ENCODE data around the gene SMIM14. TPM values are rescaled to one million over a fixed set of nuclear protein-coding genes. Genes with fewer than 3 reads are reported as not detected.

The SMIM14 gene
- total and polyA plus RNA-seq, 9 of the 15 experiments (the other 6 are each of a cell fraction or from before 2014, with no cell fraction given): 0.98 to 3.7 (median 2.2) TPM

DNA sequence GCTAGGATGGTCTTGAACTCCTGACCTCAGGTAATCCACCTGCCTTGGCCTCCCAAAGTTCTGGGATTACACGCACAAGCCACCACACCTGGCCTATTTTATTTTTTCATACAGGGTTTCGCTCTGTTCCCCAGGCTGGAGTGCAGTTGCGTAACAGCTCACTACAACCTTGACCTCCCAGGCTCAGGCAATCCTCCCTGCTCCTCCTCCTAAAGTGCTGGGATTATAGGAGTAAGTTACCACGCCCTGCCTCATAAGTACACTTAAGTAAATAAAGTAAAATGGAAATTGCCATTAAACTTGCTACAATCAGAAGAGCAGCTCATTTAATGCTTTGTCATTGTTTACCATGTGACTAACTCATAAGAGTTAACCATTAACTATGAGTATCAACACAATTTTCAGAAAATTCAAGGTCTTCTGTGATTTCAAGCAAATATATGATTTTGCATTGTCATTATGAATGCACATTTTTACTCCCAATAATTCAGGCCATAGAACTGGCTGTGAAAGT lies 123.7 kb downstream of the SMIM14 start (continued):
- TF ChIP-seq, protein P1, sequence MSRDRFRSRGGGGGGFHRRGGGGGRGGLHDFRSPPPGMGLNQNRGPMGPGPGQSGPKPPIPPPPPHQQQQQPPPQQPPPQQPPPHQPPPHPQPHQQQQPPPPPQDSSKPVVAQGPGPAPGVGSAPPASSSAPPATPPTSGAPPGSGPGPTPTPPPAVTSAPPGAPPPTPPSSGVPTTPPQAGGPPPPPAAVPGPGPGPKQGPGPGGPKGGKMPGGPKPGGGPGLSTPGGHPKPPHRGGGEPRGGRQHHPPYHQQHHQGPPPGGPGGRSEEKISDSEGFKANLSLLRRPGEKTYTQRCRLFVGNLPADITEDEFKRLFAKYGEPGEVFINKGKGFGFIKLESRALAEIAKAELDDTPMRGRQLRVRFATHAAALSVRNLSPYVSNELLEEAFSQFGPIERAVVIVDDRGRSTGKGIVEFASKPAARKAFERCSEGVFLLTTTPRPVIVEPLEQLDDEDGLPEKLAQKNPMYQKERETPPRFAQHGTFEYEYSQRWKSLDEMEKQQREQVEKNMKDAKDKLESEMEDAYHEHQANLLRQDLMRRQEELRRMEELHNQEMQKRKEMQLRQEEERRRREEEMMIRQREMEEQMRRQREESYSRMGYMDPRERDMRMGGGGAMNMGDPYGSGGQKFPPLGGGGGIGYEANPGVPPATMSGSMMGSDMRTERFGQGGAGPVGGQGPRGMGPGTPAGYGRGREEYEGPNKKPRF (IDR thresholded peaks at IDR 0.05; ENCODE audit: low read depth, low read length): no peak
- peak; percentile 60; the same call in 1 of the 2 replicates for TF ChIP-seq SOX6 (IDR thresholded peaks at IDR 0.05)
- no peak for TF ChIP-seq RHOXF2B (CRISPR knock-in tag; conservative IDR thresholded peaks at IDR 0.05)
- peak; percentile 76 for TF ChIP-seq MAFF (IDR thresholded peaks at IDR 0.05; ENCODE audit: low read length)
- TF ChIP-seq, protein P2, sequence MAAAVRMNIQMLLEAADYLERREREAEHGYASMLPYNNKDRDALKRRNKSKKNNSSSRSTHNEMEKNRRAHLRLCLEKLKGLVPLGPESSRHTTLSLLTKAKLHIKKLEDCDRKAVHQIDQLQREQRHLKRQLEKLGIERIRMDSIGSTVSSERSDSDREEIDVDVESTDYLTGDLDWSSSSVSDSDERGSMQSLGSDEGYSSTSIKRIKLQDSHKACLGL (CRISPR knock-in tag; IDR thresholded peaks at IDR 0.05; ENCODE audit: borderline replicate concordance, poor library complexity, severe bottlenecking): no peak
- 0 out of 4 replicates have a peak, but pooled peaks of 1 of the 2 experiments have one; percentile 20 for TF ChIP-seq HDAC1 (IDR thresholded peaks at IDR 0.05)
- TF ChIP-seq, protein P3, sequence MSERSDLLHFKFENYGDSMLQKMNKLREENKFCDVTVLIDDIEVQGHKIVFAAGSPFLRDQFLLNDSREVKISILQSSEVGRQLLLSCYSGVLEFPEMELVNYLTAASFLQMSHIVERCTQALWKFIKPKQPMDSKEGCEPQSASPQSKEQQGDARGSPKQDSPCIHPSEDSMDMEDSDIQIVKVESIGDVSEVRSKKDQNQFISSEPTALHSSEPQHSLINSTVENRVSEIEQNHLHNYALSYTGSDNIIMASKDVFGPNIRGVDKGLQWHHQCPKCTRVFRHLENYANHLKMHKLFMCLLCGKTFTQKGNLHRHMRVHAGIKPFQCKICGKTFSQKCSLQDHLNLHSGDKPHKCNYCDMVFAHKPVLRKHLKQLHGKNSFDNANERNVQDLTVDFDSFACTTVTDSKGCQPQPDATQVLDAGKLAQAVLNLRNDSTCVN (CRISPR knock-in tag; IDR thresholded peaks at IDR 0.05): no peak
- TF ChIP-seq, protein P4, sequence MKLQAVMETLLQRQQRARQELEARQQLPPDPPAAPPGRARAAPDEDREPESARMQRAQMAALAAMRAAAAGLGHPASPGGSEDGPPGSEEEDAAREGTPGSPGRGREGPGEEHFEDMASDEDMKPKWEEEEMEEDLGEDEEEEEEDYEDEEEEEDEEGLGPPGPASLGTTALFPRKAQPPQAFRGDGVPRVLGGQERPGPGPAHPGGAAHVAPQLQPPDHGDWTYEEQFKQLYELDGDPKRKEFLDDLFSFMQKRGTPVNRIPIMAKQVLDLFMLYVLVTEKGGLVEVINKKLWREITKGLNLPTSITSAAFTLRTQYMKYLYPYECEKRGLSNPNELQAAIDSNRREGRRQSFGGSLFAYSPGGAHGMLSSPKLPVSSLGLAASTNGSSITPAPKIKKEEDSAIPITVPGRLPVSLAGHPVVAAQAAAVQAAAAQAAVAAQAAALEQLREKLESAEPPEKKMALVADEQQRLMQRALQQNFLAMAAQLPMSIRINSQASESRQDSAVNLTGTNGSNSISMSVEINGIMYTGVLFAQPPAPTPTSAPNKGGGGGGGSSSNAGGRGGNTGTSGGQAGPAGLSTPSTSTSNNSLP (IDR thresholded peaks at IDR 0.05; ENCODE audit: borderline replicate concordance, low read depth, low read length): no peak
- peak; percentile 73; the same call in 1 of the 2 replicates for TF ChIP-seq DPF2 (IDR thresholded peaks at IDR 0.05)
- TF ChIP-seq ZNF184 (CRISPR knock-in tag; IDR thresholded peaks at IDR 0.05): no peak
- no peak for TF ChIP-seq PRPF4 (IDR thresholded peaks at IDR 0.05; ENCODE audit: insufficient read depth, low read depth, low read length, poor library complexity, severe bottlenecking)
- no peak for TF ChIP-seq KLF10 (CRISPR knock-in tag; IDR thresholded peaks at IDR 0.05)
- TF ChIP-seq MTA1 (IDR thresholded peaks at IDR 0.05; ENCODE audit: borderline replicate concordance): no peak
- TF ChIP-seq, protein P5, sequence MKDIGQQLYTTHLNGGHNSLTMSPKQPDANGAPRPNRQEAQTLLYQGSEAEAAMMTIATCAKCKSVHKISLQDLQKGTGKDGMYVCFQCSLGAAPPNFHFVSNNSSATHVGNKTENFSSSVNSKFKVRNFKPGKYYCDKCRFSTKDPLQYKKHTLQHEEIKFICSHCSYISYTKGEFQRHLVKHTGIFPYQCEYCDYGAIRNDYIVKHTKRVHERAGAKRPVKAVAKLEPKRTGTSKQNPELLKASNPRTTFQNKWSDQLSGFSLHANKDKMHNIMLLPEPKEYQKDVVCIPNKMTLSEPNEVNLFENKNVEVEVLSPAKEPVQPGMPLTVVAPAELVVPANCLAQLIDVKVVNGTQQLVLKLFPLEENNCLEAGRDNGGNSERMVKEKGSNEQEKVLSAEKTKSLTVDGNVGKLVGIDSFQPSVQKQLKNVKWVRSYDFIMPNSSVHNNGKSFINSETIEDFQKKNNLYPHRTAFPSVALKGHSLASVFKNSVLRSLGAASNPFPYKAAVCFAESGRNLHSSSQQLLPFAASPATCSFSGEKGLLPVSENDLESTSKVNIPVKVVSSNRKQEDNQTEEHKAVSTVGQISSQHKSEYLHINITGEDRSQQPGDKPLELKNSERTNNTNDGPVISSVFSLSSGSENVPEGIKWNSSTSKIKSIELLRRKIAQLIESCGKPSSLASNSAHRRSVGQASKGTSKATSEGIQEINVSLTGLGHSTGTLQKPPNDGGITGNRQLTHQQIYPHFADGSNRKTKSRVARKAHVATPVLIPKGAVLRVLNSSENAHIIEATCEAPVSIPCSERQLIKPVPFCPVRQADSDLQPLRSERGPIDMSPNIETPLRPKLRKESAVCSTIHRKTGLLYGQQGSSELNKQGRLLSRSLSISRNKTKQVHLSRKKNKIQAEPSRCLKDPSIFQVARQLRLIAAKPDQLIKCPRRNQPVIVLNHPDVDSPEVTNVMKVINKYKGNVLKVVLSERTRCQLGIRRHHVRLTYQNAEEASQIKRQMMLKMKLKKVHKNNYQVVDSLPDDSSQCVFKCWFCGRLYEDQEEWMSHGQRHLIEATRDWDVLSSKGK (CRISPR knock-in tag; IDR thresholded peaks at IDR 0.05): no peak
- TF ChIP-seq SMAD2 (IDR thresholded peaks at IDR 0.05; ENCODE audit: low read depth, low read length): no peak
- no peak for TF ChIP-seq EP400 (IDR thresholded peaks at IDR 0.05)
- no peak for TF ChIP-seq ZNF143 (CRISPR knock-in tag; IDR thresholded peaks at IDR 0.05)
- TF ChIP-seq SAFB2 (IDR thresholded peaks at IDR 0.05; ENCODE audit: borderline replicate concordance, low read depth, low read length, severe bottlenecking): no peak

All from K562 (cell line).